Mesenchymal stem cell (in vitro differentiated cells and primary cell): ENCODE measurements around the gene PRKCZ.

ENCODE experiments used
- DNase-seq: peaks from one replicate; pipeline ENCODE4 v3.0.0-alpha.2; 2013
- H2AFZ ChIP-seq: one replicate; pipeline ENCODE4 v1.6.1; 2013; ENCODE audit warnings: low read depth, mild to moderate bottlenecking, control low read depth, inconsistent platforms, low read length, moderate library complexity
- H2AK5ac ChIP-seq: 2 replicates; pipeline ENCODE4 v1.6.1; 2013; ENCODE audit warnings: low read length, moderate library complexity, mild to moderate bottlenecking, inconsistent platforms; ENCODE audit not compliant: severe bottlenecking
- H2BK120ac ChIP-seq: one replicate; pipeline ENCODE4 v1.6.1; 2013; ENCODE audit warnings: low read depth, mild to moderate bottlenecking, inconsistent platforms, low read length, moderate library complexity
- H2BK12ac ChIP-seq, 2 experiments: one replicate each; pipeline ENCODE4 v1.6.1; 2013; ENCODE audit warnings: inconsistent platforms in 2 of 2, low read length in 2 of 2, mild to moderate bottlenecking in 2 of 2, moderate library complexity in 2 of 2, control low read depth in 1 of 2
- H2BK15ac ChIP-seq: one replicate; pipeline ENCODE4 v1.6.1; 2013; ENCODE audit warnings: mild to moderate bottlenecking, low read depth, inconsistent platforms; ENCODE audit not compliant: poor library complexity, severe bottlenecking
- H2BK5ac ChIP-seq: 2 replicates; pipeline ENCODE4 v1.6.1; 2013; ENCODE audit warnings: low read depth, mild to moderate bottlenecking, low read length, control low read depth, inconsistent platforms; ENCODE audit not compliant: poor library complexity, severe bottlenecking
- H3K14ac ChIP-seq, 2 experiments: one replicate each; pipeline ENCODE4 v1.6.1; 2013; ENCODE audit warnings: inconsistent platforms in 2 of 2, low read length in 2 of 2, control low read depth in 1 of 2, mild to moderate bottlenecking in 1 of 2, moderate library complexity in 1 of 2
- H3K18ac ChIP-seq, 2 experiments: one replicate each; pipeline ENCODE4 v1.6.1; 2013; ENCODE audit warnings: inconsistent platforms in 2 of 2, low read length in 2 of 2, control low read depth in 1 of 2, low read depth in 1 of 2, mild to moderate bottlenecking in 1 of 2
- H3K23ac ChIP-seq, 2 experiments: one replicate each; pipeline ENCODE4 v1.6.1; 2013; ENCODE audit warnings: inconsistent platforms in 2 of 2, low read length in 2 of 2, mild to moderate bottlenecking in 2 of 2, moderate library complexity in 2 of 2, control low read depth in 1 of 2
- H3K27ac ChIP-seq: 2 replicates; pipeline ENCODE4 v1.5.1; 2013; ENCODE audit warnings: mild to moderate bottlenecking, moderate library complexity, low read length, control low read depth, inconsistent platforms; ENCODE audit not compliant: poor library complexity, severe bottlenecking
- H3K27me3 ChIP-seq, 2 experiments: 2 replicates each; pipeline versions ENCODE4 v1.6.1 to v1.7.0; 2013; ENCODE audit warnings: low read length in 2 of 2, mild to moderate bottlenecking in 2 of 2, moderate library complexity in 2 of 2, control low read depth in 1 of 2, inconsistent platforms in 1 of 2; ENCODE audit not compliant: control insufficient read depth in 1 of 2, insufficient read depth in 1 of 2
- H3K36me3 ChIP-seq, 2 experiments: 2 replicates each; pipeline versions ENCODE4 v1.6.1 to v1.7.0; 2013; ENCODE audit warnings: low read length in 2 of 2, control low read depth in 1 of 2, inconsistent platforms in 1 of 2, low read depth in 1 of 2, mild to moderate bottlenecking in 1 of 2; ENCODE audit not compliant: insufficient read depth in 2 of 2, control insufficient read depth in 1 of 2
- H3K4ac ChIP-seq, 2 experiments: one replicate each; pipeline ENCODE4 v1.6.1; 2013; ENCODE audit warnings: inconsistent platforms in 2 of 2, low read length in 2 of 2, mild to moderate bottlenecking in 2 of 2, moderate library complexity in 2 of 2, control low read depth in 1 of 2, low read depth in 1 of 2
- H3K4me1 ChIP-seq: 2 replicates; pipeline ENCODE4 v1.6.1; 2013; ENCODE audit warnings: low read depth, low read length, control low read depth; ENCODE audit not compliant: control insufficient read depth, insufficient read depth
- H3K4me2 ChIP-seq: 2 replicates; pipeline ENCODE4 v1.6.1; 2013; ENCODE audit warnings: low read length, mild to moderate bottlenecking, inconsistent platforms; ENCODE audit not compliant: poor library complexity, severe bottlenecking
- H3K4me3 ChIP-seq, 2 experiments: 2 replicates each; pipeline versions ENCODE4 v1.5.1 to v1.7.0; 2013; ENCODE audit warnings: low read length in 2 of 2, mild to moderate bottlenecking in 2 of 2, control low read depth in 1 of 2, low read depth in 1 of 2; ENCODE audit not compliant: insufficient read depth in 1 of 2
- H3K79me1 ChIP-seq: replicated peaks from 2 replicates; pipeline ENCODE4 v1.6.1; 2013; ENCODE audit warnings: mild to moderate bottlenecking, control low read depth, low read length, inconsistent platforms; ENCODE audit not compliant: poor library complexity, severe bottlenecking
- H3K9ac ChIP-seq: 2 replicates; pipeline ENCODE4 v1.7.0; 2013; ENCODE audit warnings: mild to moderate bottlenecking, low read length, moderate library complexity
- H3K9me3 ChIP-seq: 2 replicates; pipeline ENCODE4 v1.7.0; 2013; ENCODE audit warnings: mild to moderate bottlenecking, low read length; ENCODE audit not compliant: control insufficient read depth
- H4K8ac ChIP-seq: one replicate; pipeline ENCODE4 v1.6.1; 2013; ENCODE audit warnings: inconsistent platforms, mild to moderate bottlenecking, low read length, moderate library complexity
- H4K91ac ChIP-seq: one replicate; pipeline ENCODE4 v1.6.1; 2013; ENCODE audit warnings: mild to moderate bottlenecking, low read length, inconsistent platforms
- WGBS: methylation state at CpG from one replicate; pipeline ENCODE4 v1.1.7; 2013; ENCODE audit warnings: mixed read lengths; 5-methylcytosine and 5-hydroxymethylcytosine counted together

Gene PRKCZ

DNA sequence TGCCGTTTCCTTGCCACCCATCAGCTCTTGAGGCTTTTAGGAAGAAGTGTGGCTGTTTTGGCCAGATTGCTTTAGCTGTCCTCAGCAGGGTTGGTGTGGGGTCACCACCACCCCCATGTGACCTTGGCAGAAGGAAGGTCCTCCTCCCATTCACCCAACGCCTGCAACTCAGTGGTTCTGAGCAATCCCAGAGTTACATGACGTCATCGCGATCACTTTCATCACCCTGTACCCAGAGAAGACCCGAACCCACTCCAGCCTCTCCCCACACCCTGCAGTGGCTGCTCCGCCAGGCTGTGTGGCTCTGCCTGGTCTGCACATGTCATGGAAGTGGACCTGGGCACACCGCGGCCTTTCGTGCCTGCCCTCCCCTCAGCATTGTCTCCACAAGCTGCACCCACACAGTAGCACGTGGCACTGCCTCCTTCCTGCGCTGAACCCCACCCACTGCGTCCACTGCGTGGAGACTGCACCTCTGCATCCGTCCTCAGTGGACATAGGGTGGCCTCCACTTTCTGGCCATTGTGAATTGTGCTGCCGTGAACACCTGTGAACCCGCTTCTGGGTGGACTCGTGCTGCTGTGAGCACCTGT, 127.8 kb downstream of the PRKCZ start:
- WGBS, result 92% methylated on average over 18 of the region's 18 CpGs
- H2AK5ac ChIP-seq, result no peak overlapping the region
- peaks cover 0 to 84% of the 10 kb centered on the region in 2 experiments for H3K36me3 ChIP-seq
- H3K79me1 ChIP-seq, result no peaks in the 10 kb centered on the region
- H4K91ac ChIP-seq, result no peak overlapping the region
- H3K14ac ChIP-seq, result peak overlapping the region in 1 of 2 experiments; percentile 13
- H3K4me3 ChIP-seq, result no peak overlapping the region
- no peak overlapping the region for H3K23ac ChIP-seq
- H2BK5ac ChIP-seq, result no peak overlapping the region
- DNase-seq, result no peak
- H3K27me3 ChIP-seq, result peaks cover 0 to 26% of the 10 kb centered on the region in 2 experiments
- H2BK120ac ChIP-seq, result no peak overlapping the region
- H3K4ac ChIP-seq, result no peak overlapping the region
- H3K9me3 ChIP-seq, result no peaks in the 10 kb centered on the region
- H2BK12ac ChIP-seq, result no peak overlapping the region
- no peak overlapping the region for H2BK15ac ChIP-seq
- peaks cover 17% of the 10 kb centered on the region for H3K4me1 ChIP-seq
- H2AFZ ChIP-seq, result no peak overlapping the region
- H3K4me2 ChIP-seq, result no peak overlapping the region
- H3K9ac ChIP-seq, result no peak overlapping the region
- no peak overlapping the region for H3K18ac ChIP-seq
- no peak overlapping the region for H3K27ac ChIP-seq
- peak overlapping the region; percentile 38 for H4K8ac ChIP-seq

DNA sequence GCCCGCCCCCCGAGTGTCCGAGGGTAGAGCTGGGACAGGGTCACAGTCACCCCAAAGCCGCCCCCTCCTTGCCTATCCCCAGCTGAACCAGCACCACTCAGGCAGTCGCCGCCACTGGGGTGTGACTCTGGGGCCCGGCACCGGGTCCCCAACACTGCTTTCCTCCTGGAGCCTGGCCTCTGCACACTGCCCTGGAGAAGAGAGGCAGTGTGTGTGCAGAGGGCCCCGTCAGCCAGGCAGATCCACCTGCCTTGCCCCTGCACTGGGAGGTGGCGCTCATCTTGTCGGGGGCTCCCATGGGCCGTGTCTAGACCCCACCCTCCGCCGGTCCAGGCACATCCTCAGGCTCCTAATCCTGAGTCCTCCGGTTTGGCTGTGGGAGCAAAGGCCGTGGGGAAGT, 128.7 kb downstream of the PRKCZ start:
- H3K27ac ChIP-seq, result no peak overlapping the region
- H4K8ac ChIP-seq, result no peak overlapping the region
- H3K18ac ChIP-seq, result no peak overlapping the region
- no peaks in the 10 kb centered on the region for H3K9me3 ChIP-seq
- H2BK5ac ChIP-seq, result no peak overlapping the region
- H3K4me2 ChIP-seq, result no peak overlapping the region
- no peaks in the 10 kb centered on the region for H3K79me1 ChIP-seq
- no peak overlapping the region for H3K23ac ChIP-seq
- H2BK12ac ChIP-seq, result no peak overlapping the region
- no peak overlapping the region for H2AFZ ChIP-seq
- H4K91ac ChIP-seq, result no peak overlapping the region
- no peak overlapping the region for H3K9ac ChIP-seq
- no peak overlapping the region for H3K4ac ChIP-seq
- H3K4me3 ChIP-seq, result no peak overlapping the region
- H3K36me3 ChIP-seq, result peaks cover 0 to 84% of the 10 kb centered on the region in 2 experiments
- H3K14ac ChIP-seq, result no peak overlapping the region
- H3K27me3 ChIP-seq, result peaks cover 0 to 21% of the 10 kb centered on the region in 2 experiments
- H2BK15ac ChIP-seq, result no peak overlapping the region
- peaks cover 17% of the 10 kb centered on the region for H3K4me1 ChIP-seq
- 93% methylated on average over 15 of the region's 16 CpGs for WGBS
- H2AK5ac ChIP-seq, result no peak overlapping the region
- no peak overlapping the region for H2BK120ac ChIP-seq
- DNase-seq, result no peak

DNA sequence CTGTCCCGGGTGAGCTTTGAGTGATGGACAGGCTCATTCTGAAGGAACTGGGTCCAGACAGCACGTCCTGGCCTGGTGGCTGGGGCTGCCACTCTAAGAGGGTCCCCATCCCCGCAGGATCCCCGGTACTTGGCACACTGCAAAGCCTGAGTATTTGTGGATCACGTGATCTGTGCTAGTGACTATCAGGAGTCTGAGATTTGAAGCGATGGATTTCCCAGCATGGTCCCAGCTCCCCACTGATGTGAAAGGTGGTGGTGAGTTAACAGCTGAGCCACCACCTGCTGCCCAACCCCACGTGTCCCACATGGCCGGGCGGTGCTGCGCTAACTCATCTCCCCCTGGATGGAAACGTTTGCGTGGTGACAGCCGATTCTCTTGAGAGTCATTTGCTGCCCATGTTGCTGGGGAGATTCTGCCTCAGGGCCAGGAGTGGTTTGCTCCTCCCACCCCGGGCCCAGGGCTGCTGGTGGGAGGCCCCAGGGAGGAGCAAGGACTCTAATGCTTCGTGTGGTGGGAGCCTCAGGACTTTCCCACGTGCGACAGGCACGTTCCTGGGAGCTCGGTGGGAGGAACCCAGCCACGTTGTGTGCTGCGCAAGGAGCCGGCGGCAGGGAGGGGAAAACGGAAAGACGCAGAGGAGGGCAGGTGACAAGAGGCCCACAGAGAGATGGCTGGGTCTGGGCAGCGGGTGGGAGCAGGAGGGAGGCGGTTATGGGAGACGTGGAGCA, 129.2 kb downstream of the PRKCZ start:
- Histone ChIP-seq H3K18ac (no peak overlapping the region), H2AFZ (no peak overlapping the region), H3K9ac (no peak overlapping the region), H2BK120ac (no peak overlapping the region), H4K8ac (no peak overlapping the region), H3K27ac (no peak overlapping the region), H4K91ac (no peak overlapping the region), H3K36me3 (peaks cover 0 to 84% of the 10 kb centered on the region in 2 experiments), H3K14ac (no peak overlapping the region), H2AK5ac (no peak overlapping the region), H3K79me1 (no peaks in the 10 kb centered on the region), H2BK5ac (no peak overlapping the region), H3K27me3 (peaks cover 0 to 21% of the 10 kb centered on the region in 2 experiments), H3K23ac (no peak overlapping the region), H3K4me2 (no peak overlapping the region), H3K4me3 (no peak overlapping the region), H3K4ac (no peak overlapping the region), H3K4me1 (peaks cover 16% of the 10 kb centered on the region), H2BK12ac (no peak overlapping the region), H2BK15ac (no peak overlapping the region), H3K9me3 (no peaks in the 10 kb centered on the region)
- peak; percentile 16 for DNase-seq
- WGBS, result 79% methylated on average over 28 of the region's 28 CpGs

DNA sequence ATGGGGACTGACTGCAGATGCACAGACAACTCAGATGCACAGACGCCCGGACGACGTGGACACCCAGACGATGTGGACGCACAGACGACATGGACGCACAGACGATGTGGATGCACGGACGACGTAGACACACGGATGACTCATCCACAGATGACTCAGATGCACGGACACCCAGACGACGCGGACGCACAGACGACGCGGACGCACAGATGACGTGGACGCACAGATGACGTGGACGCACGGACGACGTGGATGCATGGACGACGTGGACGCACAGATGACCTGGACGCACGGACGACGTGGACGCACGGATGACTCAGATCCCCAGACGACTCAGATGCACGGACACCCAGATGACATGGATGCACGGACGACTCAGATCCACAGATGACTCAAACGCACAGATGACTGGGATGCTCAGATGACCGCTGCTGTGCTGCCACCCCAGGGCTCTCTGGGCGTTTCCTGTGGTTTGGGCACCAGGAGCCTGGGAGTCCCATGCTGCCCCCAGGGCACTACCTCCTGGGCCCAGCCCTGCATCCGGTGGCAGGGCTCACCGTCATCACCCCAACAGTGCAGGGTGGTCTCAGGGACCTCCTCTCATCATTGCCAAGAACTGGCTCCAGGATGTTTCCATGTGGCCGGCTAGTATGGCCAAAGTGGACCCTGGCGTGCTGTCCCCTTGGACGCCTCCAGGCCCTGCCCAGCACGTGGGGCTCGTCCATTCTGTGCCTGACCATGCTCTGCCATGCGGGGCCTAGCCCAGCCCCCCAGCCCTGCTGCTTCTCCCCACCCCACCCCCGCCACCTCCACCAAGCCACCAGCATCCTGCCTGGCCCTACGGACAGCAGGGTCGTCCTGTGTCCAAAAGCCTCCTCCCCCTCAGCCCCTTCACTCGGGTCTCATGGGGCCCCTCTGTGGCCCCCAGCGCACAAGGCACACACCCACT, 130.4 kb downstream of the PRKCZ start:
- Histone ChIP-seq H3K18ac (no peak overlapping the region), H2BK120ac (no peak overlapping the region), H3K4me2 (no peak overlapping the region), H2BK5ac (no peak overlapping the region), H3K23ac (no peak overlapping the region), H4K91ac (no peak overlapping the region), H3K36me3 (peaks cover 0 to 86% of the 10 kb centered on the region in 2 experiments), H3K27me3 (peaks cover 0 to 21% of the 10 kb centered on the region in 2 experiments), H2BK15ac (no peak overlapping the region), H4K8ac (no peak overlapping the region), H3K4me1 (peaks cover 15% of the 10 kb centered on the region), H3K4ac (no peak overlapping the region), H3K4me3 (no peak overlapping the region), H3K14ac (peak overlapping the region in 1 of 2 experiments; percentile 8), H2AK5ac (no peak overlapping the region), H3K9ac (no peak overlapping the region), H3K79me1 (no peaks in the 10 kb centered on the region), H3K27ac (no peak overlapping the region), H2BK12ac (no peak overlapping the region), H2AFZ (no peak overlapping the region), H3K9me3 (no peaks in the 10 kb centered on the region)
- 86% methylated on average over 58 of the region's 58 CpGs for WGBS
- DNase-seq, result peak; percentile 33
